Left lung (tissue), 10 donors: ENCODE results near the gene CLDN17. TPM values are rescaled to one million over a fixed set of nuclear protein-coding genes. Genes with fewer than 3 reads are reported as not detected.

Experiments
- ATAC-seq: fragments of 200-7000 bp; cut with Tn5 transposase; one replicate; pipeline ENCODE4 v1.9.1; 2020; ENCODE audit warnings: moderate library complexity
- DNase-seq, 4 donors: peaks; one replicate each; pipeline ENCODE4 v3.0.0-alpha.2; 2013 to 2020
- H3K27ac ChIP-seq, 2 donors: fragments of 200-600 bp; sonication (generic) in 1 of 2; one replicate each; pipeline versions ENCODE4 v1.5.0 to v1.8.0; 2020 to 2021
- H3K27me3 ChIP-seq, 2 donors: fragments of 200-600 bp; sonication (generic) in 1 of 2; one replicate each; pipeline versions ENCODE4 v1.5.0 to v1.8.0; 2020 to 2021
- H3K36me3 ChIP-seq, 2 donors: fragments of 200-600 bp; sonication (generic) in 1 of 2; one replicate each; pipeline versions ENCODE4 v1.5.0 to v1.8.0; 2020 to 2021
- H3K4me1 ChIP-seq, 2 donors: fragments of 200-600 bp; one replicate each; pipeline ENCODE4 v1.8.0; 2021
- H3K4me3 ChIP-seq, 2 donors: fragments of 200-600 bp; sonication (generic) in 1 of 2; one replicate each; pipeline versions ENCODE4 v1.5.0 to v1.8.0; 2020 to 2021; ENCODE audit warnings: mild to moderate bottlenecking in 1 of 2
- H3K9me3 ChIP-seq, 2 donors: fragments of 200-600 bp; sonication (generic) in 1 of 2; one replicate each; pipeline versions ENCODE4 v1.5.0 to v1.8.0; 2020 to 2021
- intact Hi-C, 2 donors: fragments of 100-400 bp; cut with DNase I; formaldehyde crosslinking; loops; one replicate each; pipeline versions ENCODE4 v1.11.2 to v1.14.2; 2022
- polyA plus RNA-seq, 6 donors: library from polyadenylated mRNA; unstranded; fragments of 120-200 nt; gene quantifications; one replicate each; pipeline ENCODE4 v1.2.1, GENCODE V29; 2013; ENCODE audit not compliant: insufficient read length in 6 of 6
- total RNA-seq, 2 donors: library from RNA; stranded (reverse); fragmentation: NEBNext Ultra II Directional; extraction: Animal tissue kit (Norgen Biotek cat#: 25700); gene quantifications; one replicate each; pipeline ENCODE4 v1.2.1, GENCODE V29; 2021
- TF ChIP-seq, protein P1 (sequence below), 2 donors: fragments of 200-600 bp; sonication (generic) in 1 of 2; IDR thresholded peaks; one replicate each; pipeline versions ENCODE4 v1.5.0 to v1.8.0; 2021; ENCODE audit warnings: antibody characterized with exemption in 2 of 2
- donor health status: DM: no; HTN: yes; CAD: no.
- donor health status: DM: no; HTN: no; CAD: no.

The CLDN17 gene
- total and polyA plus RNA-seq, 8 donors = not detected

DNA sequence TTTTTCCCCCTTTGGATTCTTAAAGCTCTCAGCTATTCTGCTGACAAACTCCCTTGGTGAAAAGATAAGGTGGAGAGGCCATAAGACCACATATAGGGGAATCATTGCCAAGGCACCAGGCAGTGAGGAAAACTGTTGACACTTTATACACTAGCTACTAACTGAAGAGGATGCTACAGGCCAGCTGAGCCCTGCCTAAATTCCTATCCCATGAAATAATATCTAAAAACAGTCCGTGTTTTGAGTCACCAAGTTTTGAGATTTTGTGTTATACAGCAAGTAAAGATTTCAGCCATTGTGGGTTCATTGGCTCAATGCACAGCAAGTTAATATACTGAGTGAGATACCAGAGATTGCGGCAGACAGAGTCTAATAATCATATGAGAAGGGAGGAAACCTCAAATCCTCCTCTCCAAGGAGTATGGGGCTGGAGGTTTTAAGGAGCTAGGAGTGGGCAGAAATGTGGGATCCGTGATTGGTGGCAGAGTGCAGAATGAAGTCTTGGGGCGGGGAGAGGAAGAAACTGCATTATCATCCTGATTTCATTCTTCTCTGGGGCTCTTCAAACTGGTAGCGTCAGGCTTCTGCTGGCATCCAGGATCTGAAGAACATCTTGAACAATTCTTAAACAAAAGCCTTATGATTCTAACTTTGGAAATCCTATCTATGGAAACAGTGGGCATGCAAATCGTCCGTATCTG, 40.1 kb upstream of the CLDN17 start:
- H3K27me3 ChIP-seq = no peaks in the 10 kb centered on the region
- TF ChIP-seq, protein P1, sequence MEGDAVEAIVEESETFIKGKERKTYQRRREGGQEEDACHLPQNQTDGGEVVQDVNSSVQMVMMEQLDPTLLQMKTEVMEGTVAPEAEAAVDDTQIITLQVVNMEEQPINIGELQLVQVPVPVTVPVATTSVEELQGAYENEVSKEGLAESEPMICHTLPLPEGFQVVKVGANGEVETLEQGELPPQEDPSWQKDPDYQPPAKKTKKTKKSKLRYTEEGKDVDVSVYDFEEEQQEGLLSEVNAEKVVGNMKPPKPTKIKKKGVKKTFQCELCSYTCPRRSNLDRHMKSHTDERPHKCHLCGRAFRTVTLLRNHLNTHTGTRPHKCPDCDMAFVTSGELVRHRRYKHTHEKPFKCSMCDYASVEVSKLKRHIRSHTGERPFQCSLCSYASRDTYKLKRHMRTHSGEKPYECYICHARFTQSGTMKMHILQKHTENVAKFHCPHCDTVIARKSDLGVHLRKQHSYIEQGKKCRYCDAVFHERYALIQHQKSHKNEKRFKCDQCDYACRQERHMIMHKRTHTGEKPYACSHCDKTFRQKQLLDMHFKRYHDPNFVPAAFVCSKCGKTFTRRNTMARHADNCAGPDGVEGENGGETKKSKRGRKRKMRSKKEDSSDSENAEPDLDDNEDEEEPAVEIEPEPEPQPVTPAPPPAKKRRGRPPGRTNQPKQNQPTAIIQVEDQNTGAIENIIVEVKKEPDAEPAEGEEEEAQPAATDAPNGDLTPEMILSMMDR (IDR thresholded peaks at IDR 0.05) = no peak
- no peaks in the 10 kb centered on the region for H3K4me1 ChIP-seq
- H3K36me3 ChIP-seq = no peaks in the 10 kb centered on the region
- H3K27ac ChIP-seq = no peak overlapping the region
- H3K4me3 ChIP-seq = no peak overlapping the region
- no peak for DNase-seq
- H3K9me3 ChIP-seq = no peaks in the 10 kb centered on the region
- ATAC-seq = peak; percentile 27
- intact Hi-C loops = no loop called here

DNA sequence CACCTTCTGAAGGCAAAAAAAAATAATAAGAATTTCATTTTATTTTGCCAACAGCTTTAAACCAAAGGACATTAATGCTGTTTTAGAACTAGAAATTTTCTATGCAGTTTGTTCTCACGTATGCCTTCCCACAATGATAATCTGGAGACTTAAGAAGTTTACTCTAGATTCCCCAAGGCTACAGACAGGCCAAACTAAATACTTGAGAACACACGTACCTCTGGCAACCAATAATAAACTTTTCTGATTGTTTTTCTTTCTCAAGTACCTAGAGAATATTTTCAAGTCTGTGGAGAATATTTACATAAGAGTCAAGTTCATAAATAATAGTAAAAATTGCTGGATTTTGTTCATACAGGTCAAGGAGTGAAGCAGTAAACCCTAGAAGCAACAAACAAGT, 33.4 kb upstream of the CLDN17 start:
- Histone ChIP-seq H3K27me3 (no peaks in the 10 kb centered on the region), H3K9me3 (no peaks in the 10 kb centered on the region), H3K36me3 (no peaks in the 10 kb centered on the region), H3K27ac (no peak overlapping the region), H3K4me1 (no peaks in the 10 kb centered on the region), H3K4me3 (no peak overlapping the region)
- DNase-seq = peak in 1 of 4 donors; percentile 26
- TF ChIP-seq, protein P1 (IDR thresholded peaks at IDR 0.05) = no peak
- intact Hi-C loops = no loop called here
- ATAC-seq = peak; percentile 92

DNA sequence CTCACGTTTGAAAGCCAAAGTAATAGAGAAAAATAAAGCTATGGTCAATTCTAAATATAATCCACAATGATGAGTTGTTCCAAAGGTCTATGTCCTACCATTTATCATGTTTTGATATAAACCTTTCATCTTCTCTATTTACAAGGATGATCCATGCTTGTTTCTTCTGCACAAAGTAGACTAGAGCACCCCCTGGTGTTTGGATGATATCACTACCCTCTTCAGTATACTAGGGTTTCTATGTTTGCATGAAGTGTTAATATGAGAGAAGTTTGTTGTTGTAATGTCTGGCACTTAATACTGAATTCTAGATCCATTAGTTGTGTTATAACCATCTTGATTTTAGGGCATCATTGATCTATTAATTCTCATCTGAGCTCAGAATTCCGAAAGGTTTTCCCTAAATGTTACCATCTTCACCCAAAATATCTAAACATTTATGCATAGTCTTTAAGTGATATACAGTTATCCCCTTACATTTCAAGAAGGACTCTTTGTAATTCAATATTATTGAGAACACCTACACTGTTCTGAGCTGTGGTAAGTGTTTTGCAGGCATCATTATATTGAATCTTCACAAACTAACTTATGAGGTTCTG, 28.2 kb upstream of the CLDN17 start:
- Histone ChIP-seq H3K4me3 (no peak overlapping the region), H3K27ac (no peak overlapping the region), H3K9me3 (no peaks in the 10 kb centered on the region), H3K4me1 (no peaks in the 10 kb centered on the region), H3K27me3 (no peaks in the 10 kb centered on the region), H3K36me3 (no peaks in the 10 kb centered on the region)
- DNase-seq (peak in 1 of 4 donors; percentile 11), ATAC-seq (peak; percentile 79)
- intact Hi-C loops = no loop called here
- TF ChIP-seq, protein P1 (IDR thresholded peaks at IDR 0.05) = peak; percentile 37 to 43

DNA sequence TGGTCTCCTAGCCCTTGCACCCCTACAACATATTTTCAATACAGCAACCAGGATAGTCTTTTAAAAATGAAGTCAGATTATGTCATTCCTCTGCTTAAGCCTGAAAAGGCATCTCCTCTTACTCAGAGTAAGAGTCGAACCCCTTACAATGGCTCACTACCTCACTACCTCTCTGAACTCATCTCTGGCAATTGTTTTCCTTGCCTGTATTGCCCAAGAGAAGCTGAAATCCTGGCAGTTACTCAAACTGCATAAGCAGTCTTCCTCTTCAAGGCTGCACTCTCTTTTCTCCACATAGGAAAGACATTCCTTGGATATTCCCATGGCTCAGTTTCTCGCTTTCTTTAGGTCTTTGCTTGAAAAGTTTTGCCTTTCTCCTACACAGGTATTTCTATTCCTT, 26.6 kb upstream of the CLDN17 start:
- H3K4me3 ChIP-seq = no peak overlapping the region
- ATAC-seq = no peak

DNA sequence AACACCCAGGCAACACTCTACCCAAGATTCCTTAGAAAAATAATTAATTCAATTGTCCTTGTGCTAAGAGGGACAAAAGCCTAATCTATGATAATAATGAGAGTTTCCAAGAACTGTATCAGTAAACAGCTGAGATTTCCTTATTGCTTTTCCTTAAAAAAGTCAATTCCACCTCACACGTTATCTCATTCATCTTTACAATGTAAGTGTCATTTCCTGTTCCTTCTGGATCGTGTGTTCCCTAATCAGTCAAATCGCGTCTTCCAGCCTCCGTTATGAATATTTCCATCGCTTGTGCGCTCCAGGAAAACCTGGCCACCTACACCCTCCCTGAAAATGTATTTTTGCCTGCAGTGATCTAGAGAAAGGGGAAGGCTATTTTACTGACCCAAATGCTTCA, 23.9 kb upstream of the CLDN17 start:
- Histone ChIP-seq H3K36me3 (no peaks in the 10 kb centered on the region), H3K27me3 (no peaks in the 10 kb centered on the region), H3K4me3 (no peak overlapping the region), H3K27ac (no peak overlapping the region), H3K9me3 (no peaks in the 10 kb centered on the region), H3K4me1 (no peaks in the 10 kb centered on the region)
- ATAC-seq = no peak
- intact Hi-C loops = no loop called here
- no peak for DNase-seq
- TF ChIP-seq, protein P1 (IDR thresholded peaks at IDR 0.05) = no peak

More for the DNA sequence above, 26.6 kb upstream of the CLDN17 start:
- DNase-seq = no peak
- Histone ChIP-seq H3K4me1 (no peaks in the 10 kb centered on the region), H3K27me3 (no peaks in the 10 kb centered on the region), H3K27ac (no peak overlapping the region), H3K36me3 (no peaks in the 10 kb centered on the region), H3K9me3 (no peaks in the 10 kb centered on the region)
- intact Hi-C loops = no loop called here
- TF ChIP-seq, protein P1 (IDR thresholded peaks at IDR 0.05) = no peak
